ENCODE results near the gene LMLN.

DNA sequence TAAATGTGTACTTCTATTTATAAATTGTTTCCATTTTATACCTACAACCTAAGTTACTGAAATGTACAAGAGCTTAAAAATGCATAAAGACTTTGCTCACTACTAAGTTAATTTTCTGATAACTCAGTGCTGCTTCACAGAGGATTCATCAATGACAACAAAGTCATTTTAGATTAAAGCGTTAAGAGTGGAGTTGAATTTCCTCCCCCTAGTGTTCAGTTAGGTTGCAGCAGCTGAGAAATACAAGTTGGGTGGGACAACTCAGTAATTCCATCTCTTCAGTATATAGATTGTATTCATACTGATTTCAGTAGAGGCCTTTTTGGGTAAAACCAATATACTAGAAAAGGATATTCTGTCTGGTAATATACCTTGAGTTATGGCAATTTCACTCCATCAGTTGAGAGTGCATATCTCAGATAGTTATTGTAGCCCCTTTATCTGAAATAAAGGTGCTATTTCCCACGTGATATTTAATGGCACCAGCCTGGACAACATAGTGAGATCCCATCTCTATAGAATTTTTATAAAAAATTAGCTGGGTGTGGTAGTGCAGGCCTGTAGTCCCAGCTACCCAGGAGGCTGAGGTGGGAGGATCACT, 17.0 kb upstream of the LMLN start:
- TF ChIP-seq, protein P1, sequence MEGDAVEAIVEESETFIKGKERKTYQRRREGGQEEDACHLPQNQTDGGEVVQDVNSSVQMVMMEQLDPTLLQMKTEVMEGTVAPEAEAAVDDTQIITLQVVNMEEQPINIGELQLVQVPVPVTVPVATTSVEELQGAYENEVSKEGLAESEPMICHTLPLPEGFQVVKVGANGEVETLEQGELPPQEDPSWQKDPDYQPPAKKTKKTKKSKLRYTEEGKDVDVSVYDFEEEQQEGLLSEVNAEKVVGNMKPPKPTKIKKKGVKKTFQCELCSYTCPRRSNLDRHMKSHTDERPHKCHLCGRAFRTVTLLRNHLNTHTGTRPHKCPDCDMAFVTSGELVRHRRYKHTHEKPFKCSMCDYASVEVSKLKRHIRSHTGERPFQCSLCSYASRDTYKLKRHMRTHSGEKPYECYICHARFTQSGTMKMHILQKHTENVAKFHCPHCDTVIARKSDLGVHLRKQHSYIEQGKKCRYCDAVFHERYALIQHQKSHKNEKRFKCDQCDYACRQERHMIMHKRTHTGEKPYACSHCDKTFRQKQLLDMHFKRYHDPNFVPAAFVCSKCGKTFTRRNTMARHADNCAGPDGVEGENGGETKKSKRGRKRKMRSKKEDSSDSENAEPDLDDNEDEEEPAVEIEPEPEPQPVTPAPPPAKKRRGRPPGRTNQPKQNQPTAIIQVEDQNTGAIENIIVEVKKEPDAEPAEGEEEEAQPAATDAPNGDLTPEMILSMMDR (IDR thresholded peaks at IDR 0.05): peak; percentile 83
- no peak for TF ChIP-seq ZFX (IDR thresholded peaks at IDR 0.05; ENCODE audit: borderline replicate concordance)
